NCI-H1436 treated with DMSO at 0.1 percent for 48 hours (cell line): ENCODE measurements around the gene XPA.

ENCODE experiments used
- DNase-seq: peaks from one replicate; lab custom pipeline; 2025; lab: John Stamatoyannopoulos, UW

The XPA gene

DNA sequence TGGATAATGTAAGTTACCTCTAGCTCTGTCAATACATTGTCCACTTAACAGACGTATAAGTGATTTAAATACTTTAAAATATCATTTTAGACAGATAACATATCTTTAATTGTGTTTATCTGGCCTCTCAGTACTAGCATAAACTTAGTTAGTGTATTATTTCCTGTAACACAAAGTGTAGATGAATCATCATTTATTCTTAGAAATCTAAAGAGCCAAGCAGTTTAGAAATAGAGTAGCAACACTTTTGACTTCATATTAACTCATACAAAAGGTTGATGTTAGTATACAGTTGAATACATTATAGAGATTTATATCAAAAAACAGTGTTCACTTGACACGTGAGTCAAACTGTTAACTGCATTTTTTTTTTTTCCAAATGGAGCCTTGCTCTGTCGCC, 45.5 kb downstream of the XPA start:
- no peak for DNase-seq

GRCh38 chr9:97647996-97648395, 49.1 kb downstream of the XPA start:
- DNase-seq: no peak

DNA sequence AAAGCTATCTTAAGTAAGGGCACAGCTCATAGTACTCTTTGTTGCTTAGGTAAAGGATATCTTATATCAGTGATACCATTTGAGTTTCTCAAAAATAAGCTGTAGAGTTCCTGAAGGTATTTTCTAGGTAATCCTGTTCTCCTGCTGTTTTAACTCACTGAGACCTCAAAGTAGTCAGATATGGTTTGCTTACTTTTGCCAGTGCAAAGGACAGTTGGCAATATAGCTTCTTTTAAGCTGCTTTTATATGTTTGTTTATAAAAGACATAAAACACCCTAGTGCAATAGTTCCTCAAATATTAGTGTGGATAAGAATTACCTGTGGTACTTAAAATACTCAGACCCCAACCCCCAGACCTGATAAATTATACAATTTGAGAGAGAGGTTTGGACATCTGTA, 51.4 kb downstream of the XPA start:
- no peak for DNase-seq

DNA sequence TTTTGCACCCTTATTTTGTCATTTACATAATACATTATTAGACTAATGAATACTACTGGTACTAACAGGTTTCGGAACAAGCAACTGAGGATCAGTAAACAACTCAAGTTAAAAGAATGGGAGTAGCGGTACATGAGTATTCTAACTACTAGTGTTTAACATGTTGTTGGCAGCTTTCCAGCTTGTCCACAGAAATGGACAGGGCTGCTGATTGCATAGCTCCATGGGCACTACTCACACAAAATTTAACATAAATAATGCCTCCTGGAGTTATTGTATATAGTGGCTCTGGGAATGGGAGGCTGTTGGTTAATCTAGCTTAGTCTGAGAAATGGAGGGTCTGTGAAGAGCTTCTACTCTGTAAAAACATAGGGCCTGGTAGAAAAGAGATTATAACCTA, 56.8 kb downstream of the XPA start:
- no peak for DNase-seq

DNA sequence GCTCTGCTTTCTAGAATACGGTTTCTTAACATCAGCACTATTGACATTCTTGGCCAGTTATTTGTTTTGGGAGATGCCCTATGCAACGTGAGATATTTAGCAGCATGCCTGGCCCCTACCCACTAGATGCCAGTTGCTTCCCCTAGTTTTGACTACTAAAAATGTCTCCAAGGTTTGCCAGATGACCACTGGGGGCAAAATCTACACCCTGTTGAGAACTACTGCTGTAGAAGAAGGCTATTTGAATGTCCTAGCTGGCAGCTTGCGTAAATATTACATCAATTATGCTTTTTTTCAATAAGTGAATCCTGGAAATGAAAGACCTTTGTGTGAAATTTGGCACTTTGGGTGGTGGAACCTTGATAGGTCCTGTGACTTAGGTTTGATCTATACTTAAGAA, 58.5 kb downstream of the XPA start:
- no peak for DNase-seq

DNA sequence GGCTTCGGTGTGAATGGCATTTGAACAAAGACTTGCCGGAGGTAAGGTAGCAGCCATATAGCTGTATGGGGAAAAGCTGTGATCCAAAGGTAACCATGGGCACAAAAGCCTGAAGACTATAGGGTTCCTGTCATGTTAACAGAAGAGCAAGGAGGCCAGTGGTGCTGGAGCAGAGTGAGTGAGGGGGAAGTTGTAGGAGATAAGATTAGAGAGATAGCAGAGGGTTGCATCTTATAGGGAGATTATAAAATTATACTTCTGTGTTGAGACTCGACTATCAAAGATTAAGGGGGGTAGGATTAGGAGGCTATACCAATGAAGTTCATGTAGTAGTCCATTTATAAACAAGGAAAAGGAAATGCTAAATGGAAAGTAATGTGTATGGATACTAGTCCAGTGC, 60.2 kb downstream of the XPA start:
- no peak for DNase-seq

DNA sequence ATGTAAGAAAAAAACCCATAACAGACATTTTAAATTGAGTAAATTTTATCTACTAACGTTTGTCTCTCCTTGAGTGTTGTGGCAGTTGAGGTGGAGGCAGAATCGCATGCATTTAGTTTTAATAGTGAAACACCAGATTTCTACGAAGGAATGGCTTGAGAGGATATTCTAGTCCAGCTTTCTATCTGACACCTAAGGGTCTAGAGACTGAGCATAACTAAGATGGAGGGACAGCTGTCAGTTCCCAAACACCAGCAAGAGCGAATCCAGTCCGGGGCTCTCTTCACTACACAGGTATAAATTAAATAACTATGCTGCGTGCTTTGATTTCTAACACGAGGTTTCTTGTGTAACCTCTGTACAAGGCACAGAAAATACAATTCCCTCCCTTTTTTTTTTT, 62.1 kb downstream of the XPA start:
- DNase-seq: no peak

- DNase-seq: no peak
Observed at GRCh38 chr9:97633859-97634490, 63.2 kb downstream of the XPA start.

- DNase-seq: peak; percentile 96
Observed at GRCh38 chr9:97632985-97633858, 63.9 kb downstream of the XPA start, which contains the start of the genes NCBP1 and TSTD2. Gene NCBP1, plus strand, starts transcription at chr9:97633821. Its CDS starts 61 bp downstream, at chr9:97633882. Gene TSTD2, minus strand, starts transcription at chr9:97633368. Its CDS starts 5,806 bp downstream, at chr9:97627562.

DNA sequence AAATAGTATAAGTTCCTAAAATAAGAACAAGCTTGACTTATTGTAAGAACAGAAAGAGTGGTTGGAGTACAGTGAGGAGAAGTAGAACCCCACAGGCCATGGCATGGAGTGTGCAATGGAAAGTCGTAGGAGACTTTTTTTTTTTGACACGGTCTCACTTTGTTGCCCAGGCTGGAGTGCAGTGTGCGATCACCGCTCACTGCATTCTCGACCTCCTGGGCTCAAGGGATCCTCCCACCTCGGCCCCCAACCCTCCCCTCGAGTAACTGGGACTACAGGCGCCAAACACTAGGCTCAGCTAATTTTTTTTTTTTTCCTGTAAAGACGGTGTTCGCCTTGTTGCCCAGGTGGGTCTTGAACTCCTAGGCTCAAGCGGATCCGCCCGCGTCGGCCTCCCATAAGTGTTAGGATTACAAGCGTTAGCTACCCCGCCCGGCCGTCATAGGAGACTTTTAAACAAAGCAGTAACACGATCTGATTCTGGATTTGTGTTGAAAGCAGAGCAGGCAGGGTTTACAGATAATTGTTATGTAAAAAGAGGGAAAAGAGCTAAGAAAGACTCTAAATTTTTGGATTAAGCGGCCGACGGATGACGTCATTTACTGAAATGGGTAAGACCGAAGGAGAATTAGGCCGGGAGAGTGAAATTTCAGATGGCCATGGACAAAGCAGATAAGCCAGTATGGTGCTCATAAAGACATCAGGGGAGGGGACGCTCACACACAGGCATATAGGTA, 64.7 kb downstream of the XPA start:
- DNase-seq: peak; percentile 17

DNA sequence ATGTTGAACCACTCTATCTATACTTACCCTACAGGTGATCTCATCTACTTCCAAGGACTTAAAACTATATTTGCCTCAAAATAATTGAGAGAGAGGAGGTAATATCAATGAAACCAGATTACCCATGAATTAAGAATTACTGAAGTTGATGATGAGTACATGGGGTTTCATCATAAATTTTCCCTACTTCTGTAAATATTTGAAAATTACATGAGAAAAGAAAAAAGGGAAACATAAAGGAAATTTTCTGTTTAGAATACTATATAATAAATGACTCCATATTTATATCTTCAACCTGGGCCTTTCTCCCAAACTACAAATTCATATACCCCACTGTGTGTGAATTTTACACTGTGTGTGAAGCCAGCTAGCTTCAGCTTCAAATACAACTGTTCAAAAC, 66.5 kb downstream of the XPA start:
- no peak for DNase-seq

DNA sequence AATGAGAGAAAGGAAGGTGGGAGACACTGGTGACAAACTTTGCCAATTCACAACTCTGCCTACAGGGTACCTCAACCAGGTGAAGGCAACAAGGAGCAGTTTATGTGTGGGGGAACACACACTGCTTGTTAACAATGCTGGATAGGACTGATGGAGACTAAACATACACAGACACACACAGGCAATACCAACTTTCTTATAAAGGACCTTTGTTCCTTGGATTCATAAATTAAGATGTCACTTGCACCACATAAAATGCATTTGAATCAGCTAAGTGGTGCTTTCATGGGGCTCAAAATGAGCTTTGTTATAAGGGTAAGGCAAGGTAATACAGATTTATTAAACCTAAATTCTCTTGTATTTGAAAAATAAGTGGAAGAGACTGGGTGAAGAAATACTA, 68.0 kb downstream of the XPA start:
- DNase-seq: no peak

DNA sequence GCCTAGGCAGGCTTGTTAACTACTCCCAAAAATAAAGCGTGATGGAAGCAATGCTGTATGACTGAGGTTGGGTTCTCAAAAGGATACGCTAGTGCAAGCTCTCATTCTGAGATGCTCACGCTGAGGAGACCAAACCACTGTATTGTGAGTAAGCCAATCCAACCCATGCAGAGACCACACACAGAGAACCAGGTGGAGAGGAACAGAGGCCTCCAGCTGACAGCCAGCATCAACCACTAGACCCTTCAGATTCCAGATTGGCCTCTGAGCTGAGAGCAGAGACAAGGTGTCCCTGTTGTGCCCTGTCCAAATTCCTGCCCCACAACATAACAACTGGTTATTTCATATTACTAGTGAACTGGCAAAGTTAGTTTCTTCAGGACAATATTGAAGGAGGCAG, 68.5 kb downstream of the XPA start:
- DNase-seq: no peak

DNA sequence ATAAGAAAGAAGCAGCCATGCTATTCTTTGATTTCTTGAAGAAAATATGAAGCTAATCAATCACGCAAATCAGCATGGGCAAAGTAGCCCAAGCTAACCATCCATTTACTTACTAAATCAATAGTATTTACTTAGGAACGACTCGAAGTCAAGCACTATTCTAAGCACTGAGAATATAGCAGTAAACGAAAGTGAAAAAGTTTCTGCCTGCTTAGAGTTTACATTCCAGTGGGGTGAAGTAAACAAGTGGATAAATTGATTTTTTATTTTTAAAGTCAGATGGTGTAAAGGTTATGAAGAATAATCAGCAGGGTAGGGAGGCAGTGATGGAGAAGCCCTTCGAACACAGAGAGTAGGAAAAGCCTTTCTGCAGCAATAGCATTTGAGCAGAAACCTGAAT, 69.5 kb downstream of the XPA start:
- no peak for DNase-seq

GRCh38 chr9:97625620-97626019, 71.5 kb downstream of the XPA start:
- no peak for DNase-seq
